NCI-H128 (cell line): ENCODE measurements around the gene GZMB.
"Not testable (repeated sequence)": the region's sequence is repeated elsewhere in the genome, so short reads cannot be mapped to it uniquely, and the experiment has no call there.

Source experiments
- DNase-seq: peaks from one replicate; lab custom pipeline; 2025; ENCODE audit not compliant: unreplicated experiment; lab: John Stamatoyannopoulos, UW

GZMB gene

GRCh38 chr14:24631749-24632335 is 2.1 kb downstream of the GZMB start:
- no peak for DNase-seq

GRCh38 chr14:24630872-24631477 is 3.0 kb downstream of the GZMB start:
- no peak for DNase-seq

DNA sequence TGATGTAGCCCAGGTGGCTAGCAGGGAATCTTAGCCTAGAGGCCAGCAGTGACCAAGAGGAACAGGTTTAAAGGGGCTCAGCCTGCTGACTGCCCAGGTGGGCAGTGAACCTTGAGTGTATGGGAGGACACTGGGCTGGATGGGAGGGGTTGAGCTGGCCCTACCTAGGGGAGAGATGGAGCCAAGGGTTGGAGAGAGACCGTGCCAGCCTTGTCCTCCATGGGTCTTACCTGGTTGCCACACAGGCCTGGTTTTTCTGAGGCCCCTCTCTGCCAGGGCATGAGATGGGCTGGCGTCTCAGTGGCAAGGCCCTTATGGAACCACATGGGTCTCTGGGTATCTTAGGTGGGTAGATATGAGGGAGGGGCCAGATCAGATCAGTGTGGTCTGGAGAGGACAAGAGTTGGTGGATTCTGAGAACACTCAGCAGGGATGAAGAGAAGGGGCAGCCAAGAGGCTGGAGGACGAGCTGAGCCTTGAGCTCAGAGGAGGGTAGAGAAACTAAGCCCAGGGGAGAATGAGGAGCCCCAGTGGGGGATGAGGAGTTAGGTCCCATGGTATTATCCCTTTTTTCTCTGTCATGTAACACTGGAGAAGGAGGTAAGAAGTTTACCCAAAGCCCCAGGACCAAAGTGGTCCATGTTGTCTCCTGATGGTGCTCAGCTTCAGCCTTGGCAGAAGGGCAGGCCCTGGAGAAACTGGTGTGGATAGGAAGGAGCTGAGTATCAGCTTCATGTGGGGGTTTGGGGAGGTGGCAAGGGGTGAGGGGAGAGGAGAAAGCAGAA is 3.7 kb downstream of the GZMB start:
- DNase-seq: no peak

GRCh38 chr14:24629521-24629920 is 4.5 kb downstream of the GZMB start:
- DNase-seq: no peak

- no peak for DNase-seq
These were observed 20.2 kb downstream of the GZMB start for GRCh38 chr14:24613747-24614146.

GRCh38 chr14:24613241-24613640 is 20.7 kb downstream of the GZMB start:
- no peak for DNase-seq

GRCh38 chr14:24612196-24612595 is 21.8 kb downstream of the GZMB start:
- no peak for DNase-seq

GRCh38 chr14:24609655-24610344 is 24.2 kb downstream of the GZMB start, which contains the start of gene GZMH:
Gene GZMH (minus strand): TSS chr14:24609685. CDS start chr14:24609613, 72 bp downstream.
- no peak for DNase-seq

DNA sequence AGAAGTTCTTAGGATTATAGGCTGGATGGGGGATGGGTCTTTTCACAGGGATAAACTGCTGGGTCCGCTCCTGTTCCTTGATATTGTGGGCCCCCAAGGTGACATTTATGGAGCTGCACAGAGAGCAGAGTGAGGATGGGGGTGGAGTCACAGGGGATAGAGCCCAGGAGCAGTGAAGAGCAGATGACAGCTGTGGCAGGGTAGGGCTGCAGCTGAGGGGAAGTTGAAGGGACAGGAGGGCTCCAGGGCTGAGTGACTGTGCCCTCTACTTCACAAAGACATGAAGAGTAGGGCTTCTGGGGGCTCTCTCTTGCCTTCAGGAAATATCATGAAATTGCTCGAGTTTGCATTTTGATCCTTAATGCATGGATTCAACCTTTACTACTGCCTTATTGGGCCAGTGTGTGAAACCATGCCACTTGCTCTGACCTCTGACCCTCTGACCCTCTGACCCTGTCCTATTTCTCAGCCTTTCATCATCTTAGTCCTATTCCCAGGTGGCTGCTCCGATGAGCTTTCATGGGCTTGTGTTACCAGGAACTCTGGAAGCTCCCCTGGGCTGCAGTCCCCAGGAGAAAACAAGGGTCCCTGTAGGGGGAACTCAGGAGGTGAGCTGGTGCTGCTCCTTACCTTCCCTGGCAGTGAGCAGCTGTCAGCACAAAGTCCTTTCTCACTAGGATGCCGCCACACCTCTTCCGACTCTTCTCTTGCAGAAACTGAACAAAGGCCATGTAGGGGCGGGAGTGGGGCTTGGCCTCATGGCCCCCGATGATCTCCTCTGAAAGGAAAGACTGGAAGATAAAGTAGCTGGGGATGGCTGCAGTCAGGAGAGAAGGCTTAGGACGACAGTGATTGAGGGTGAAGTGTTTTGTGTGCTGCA is 26.1 kb downstream of the GZMB start:
- no peak for DNase-seq

GRCh38 chr14:24607081-24607480 is 26.9 kb downstream of the GZMB start:
- DNase-seq: no peak

GRCh38 chr14:24606297-24606696 is 27.7 kb downstream of the GZMB start:
- no peak for DNase-seq

DNA sequence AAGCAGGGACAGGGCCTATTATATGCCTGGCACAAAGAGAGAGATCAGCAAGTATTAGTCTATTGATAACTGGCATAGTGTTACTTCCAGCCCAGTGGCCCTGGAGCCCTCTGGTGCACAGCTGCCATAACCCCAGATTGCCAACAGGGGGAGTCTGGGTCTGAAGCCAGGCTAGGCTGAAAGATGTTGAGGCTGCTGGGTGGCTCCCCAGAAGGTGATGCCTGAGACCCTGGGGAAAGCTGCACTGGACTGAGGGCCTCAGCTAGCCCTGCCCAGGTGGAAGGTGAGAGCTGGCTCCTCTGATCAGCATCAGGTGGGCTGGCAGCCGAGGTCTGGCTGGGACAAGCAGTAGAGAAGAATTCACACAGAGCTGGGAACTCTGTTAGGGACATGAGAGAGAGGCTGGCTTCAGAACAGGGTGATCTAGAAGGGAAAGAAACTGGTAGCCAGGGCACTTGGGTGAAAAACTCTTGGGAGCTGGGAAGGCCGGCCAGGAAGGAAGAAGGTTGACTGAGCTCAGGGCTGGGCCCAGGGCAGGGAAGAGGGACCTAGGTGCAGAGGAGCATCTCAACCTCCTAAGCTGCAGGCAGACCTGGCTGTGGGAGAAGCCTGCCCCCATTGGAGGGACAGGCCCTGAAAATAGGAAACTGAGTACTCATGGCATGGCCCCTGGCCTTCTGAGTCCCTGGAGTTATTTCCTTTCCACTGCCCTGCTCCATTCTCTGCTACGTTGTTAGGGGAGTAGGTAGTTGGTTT is 28.4 kb downstream of the GZMB start:
- no peak for DNase-seq

DNA sequence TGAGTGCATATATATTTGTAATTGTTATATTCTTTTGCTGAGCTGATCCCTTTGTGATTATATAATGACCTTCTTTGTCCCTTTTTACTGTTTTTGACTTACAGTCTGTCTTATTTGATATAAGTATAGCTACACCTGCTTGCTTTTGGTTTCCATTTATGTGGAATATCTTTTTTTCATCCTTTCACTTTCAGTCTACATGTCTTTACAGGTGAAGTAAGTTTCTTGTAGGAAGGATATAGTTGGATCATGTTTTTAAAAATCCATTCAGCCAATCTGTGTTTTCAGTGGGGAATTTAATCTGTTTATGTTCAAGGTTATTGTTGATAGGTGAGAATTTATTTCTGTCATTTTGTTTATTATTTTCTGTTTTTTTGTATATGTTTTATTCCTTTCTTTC is 36.6 kb downstream of the GZMB start:
- DNase-seq: no peak

DNA sequence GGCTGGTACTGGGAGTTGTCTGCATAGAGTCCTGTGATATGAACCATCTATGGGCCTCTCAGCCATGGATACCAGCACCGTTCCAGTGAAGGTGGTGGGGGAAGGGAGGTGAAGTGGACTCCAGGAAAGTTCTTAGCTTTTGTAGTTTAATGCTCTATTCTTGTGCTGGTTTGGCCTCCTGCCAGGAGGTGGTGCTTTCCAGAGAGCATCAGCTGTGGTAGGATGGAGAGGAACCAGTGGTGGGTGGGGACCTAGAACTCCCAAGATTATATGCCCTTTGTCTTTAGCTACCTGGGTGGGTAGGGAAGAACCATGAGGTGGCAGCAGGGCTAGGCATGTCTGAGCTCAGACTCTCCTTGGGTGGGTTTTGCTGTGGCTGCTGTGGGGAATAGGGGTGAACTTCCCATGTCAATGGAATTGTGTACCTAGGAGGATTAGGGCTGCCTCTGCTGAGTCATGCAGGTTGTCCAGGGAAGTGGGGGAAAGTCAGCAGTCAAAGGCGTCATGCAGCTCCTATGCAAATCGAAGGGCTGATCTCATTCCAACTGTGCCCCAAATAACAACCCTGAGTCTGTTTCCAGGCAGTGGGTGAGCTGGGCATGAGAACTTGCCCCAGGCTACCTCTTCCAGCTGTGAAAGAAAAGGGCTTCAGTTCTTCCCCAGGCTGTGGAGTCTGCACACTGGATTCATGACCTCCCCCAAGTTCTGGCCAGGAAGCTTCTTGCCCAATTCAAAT is 38.7 kb downstream of the GZMB start:
- DNase-seq: no peak

GRCh38 chr14:24591004-24591403 is 43.0 kb downstream of the GZMB start:
- not testable (repeated sequence) for DNase-seq

- DNase-seq: not testable (repeated sequence)
These were observed 49.6 kb downstream of the GZMB start for GRCh38 chr14:24584402-24584801.
